Activated T-cell treated with anti-CD3 and anti-CD28 coated beads, Interleukin-2, amount 50 U/mL, for 4 hours (primary cell): ENCODE data around the gene CHAF1B. TPM values are rescaled to one million over a fixed set of nuclear protein-coding genes. Genes with fewer than 3 reads are reported as not detected.
"Not testable (repeated sequence)": the region's sequence is repeated elsewhere in the genome, so short reads cannot be mapped to it uniquely, and the experiment has no call there.

ENCODE experiments used
- ATAC-seq, 2 donors: fragments of 200-7000 bp; cut with Tn5 transposase; one replicate each; pipeline ENCODE4 v1.10.0; 2021
- DNase-seq: peaks from one replicate; pipeline ENCODE4 v3.0.0-alpha.2; 2020
- H3K27me3 Mint-ChIP-seq: one replicate; pipeline ENCODE4 v1.8.0; 2021; ENCODE audit warnings: low read depth, mixed read lengths
- H3K36me3 Mint-ChIP-seq: one replicate; pipeline ENCODE4 v1.8.0; 2022; ENCODE audit warnings: mixed read lengths; ENCODE audit not compliant: insufficient read depth
- H3K4me1 Mint-ChIP-seq: one replicate; pipeline ENCODE4 v1.8.0; 2021; ENCODE audit warnings: low read depth, mixed read lengths
- H3K4me3 Mint-ChIP-seq: one replicate; pipeline ENCODE4 v1.8.0; 2021; ENCODE audit warnings: mild to moderate bottlenecking, moderate library complexity, mixed read lengths
- H3K9me3 Mint-ChIP-seq: one replicate; pipeline ENCODE4 v1.8.0; 2021; ENCODE audit warnings: mixed read lengths
- total RNA-seq, 3 donors: library from RNA; stranded (reverse); gene quantifications; one replicate each; pipeline ENCODE4 v1.2.1, GENCODE V29; 2021

CHAF1B gene
- total RNA-seq, 3 donors from 2014 or later = 23.1 to 30.0 (median 25.6) TPM

DNA sequence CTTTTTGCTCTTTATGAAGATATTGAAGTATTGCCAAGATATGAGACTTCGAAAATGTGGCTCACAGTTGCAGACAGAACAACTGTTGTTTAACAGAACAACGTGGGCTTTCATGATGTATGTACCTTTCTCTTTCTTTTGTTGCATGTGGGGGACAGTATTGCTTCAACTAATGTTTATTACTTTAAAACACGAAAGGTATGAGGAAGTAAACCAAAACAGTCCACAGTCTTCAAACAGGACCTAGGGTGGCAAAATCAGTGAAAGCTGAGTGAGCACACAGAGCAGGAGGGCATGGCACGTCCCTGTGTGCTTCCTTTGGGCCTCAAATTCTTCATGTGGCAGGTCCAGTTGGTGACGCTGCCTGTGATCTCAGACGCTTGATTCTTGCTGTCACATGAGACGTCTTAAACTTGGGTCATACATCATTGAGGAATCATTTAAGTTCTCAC lies 7.8 kb upstream of the CHAF1B start:
- no peak for ATAC-seq
- H3K27me3 Mint-ChIP-seq = no peaks in the 10 kb centered on the region
- peaks cover 16% of the 10 kb centered on the region for H3K36me3 Mint-ChIP-seq
- H3K4me3 Mint-ChIP-seq = no peak overlapping the region
- DNase-seq = no peak
- H3K9me3 Mint-ChIP-seq = no peaks in the 10 kb centered on the region
- H3K4me1 Mint-ChIP-seq = peaks cover 2% of the 10 kb centered on the region

DNA sequence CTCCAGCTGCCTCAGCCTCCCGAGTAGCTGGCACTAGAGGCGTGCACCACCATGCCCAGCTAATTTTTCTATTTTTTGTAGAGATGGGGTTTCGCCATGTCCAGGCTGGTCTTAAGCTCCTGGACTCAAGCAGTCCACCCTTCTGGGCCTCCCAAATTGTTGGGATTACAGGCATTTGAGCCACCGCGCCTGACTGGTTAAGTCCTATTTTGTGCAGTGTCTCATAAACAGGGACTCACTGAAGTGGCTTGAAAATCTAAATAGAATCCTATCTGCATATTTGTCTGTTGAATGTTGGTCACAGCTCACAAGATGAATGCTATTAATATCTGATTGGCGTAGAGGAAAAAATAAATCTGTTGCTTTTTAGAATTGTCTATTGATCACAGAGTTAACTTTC lies 5.9 kb upstream of the CHAF1B start:
- DNase-seq (no peak), ATAC-seq (no peak)
- no peaks in the 10 kb centered on the region for H3K27me3 Mint-ChIP-seq
- peaks cover 2% of the 10 kb centered on the region for H3K4me1 Mint-ChIP-seq
- H3K36me3 Mint-ChIP-seq = peaks cover 14% of the 10 kb centered on the region
- no peaks in the 10 kb centered on the region for H3K9me3 Mint-ChIP-seq
- H3K4me3 Mint-ChIP-seq = no peak overlapping the region

DNA sequence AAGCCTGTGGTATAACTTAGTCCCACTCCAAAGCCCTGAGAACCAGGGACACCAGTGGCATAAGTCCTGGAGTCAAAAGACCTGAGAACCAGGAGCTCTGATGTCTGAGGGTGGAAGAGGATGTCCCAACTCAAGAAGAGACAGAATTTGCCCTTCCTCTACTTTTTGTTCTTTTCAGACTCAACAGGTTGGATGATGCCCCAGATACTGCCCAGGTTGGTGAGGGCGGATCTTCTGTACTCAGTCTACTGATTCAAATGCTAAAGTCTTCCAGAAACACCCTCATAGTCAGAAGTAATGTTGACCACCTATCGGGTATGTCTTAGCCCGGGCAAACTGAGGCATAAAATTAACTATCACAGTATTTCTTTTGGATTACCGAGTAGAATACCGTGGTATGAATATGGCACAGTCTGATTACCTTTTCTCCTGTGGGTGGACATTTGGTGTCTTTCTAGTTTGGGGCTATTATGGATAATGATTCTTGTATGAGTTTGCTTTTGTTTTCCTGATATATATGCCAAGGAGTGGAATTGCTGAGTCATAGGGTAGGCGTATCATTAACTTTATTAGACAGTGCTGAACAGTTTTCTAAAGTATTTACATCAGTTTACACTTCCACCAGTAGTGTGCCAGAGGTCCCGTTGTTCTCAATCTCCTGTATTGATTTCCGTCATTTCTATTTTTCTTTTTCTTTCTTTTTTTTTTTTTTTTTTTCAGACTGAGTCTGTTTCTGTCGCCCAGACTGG lies 3.2 kb upstream of the CHAF1B start:
- Mint-ChIP-seq H3K27me3 (no peaks in the 10 kb centered on the region), H3K4me1 (peaks cover 6% of the 10 kb centered on the region), H3K9me3 (no peaks in the 10 kb centered on the region), H3K36me3 (peaks cover 7% of the 10 kb centered on the region), H3K4me3 (no peak overlapping the region)
- ATAC-seq (no peak), DNase-seq (no peak)

DNA sequence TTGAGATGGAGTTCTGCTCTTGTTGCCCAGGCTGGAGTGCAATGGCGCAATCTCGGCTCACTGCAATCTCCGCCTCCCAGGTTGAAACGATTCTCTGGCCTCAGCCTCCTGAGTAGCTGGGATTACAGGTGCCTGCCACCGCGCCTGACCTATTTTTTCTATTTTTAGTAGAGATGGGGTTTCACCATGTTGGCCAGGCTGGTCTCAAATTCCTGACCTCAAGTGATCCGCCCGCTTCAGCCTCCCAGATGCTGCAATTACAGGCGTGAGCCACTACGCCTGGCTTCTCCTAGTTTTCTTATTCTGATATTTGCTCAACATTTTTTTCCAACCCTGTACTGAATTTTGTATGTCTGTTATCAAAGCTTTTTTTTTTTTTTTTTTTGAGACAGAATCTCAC lies 2.5 kb upstream of the CHAF1B start:
- H3K36me3 Mint-ChIP-seq, ATAC-seq, H3K4me1 Mint-ChIP-seq, H3K27me3 Mint-ChIP-seq, DNase-seq, H3K9me3 Mint-ChIP-seq, H3K4me3 Mint-ChIP-seq: not testable (repeated sequence)

DNA sequence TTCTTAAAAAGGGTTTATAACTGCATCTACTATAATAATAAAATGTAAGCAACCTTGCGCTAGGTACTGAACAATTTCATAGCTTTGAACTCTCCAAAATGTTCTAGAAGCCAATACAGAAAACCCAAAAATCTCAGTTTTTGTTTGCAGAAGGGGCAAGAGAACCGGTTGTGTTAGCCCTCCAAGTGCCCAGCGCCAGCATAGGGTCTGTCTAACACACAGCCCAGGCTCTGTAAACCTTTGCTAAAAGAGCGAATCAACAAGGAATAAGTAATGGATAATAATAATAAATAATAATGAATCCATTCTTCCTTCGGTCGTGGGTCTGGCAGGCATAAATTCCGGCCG lies 333 bp upstream of the CHAF1B start:
- peaks cover 8% of the 10 kb centered on the region for H3K36me3 Mint-ChIP-seq
- no peaks in the 10 kb centered on the region for H3K9me3 Mint-ChIP-seq
- ATAC-seq (peak in 1 of 2 donors; percentile 1), DNase-seq (no peak)
- H3K4me3 Mint-ChIP-seq = peak overlapping the region; percentile 35
- H3K4me1 Mint-ChIP-seq = peaks cover 6% of the 10 kb centered on the region
- no peaks in the 10 kb centered on the region for H3K27me3 Mint-ChIP-seq

DNA sequence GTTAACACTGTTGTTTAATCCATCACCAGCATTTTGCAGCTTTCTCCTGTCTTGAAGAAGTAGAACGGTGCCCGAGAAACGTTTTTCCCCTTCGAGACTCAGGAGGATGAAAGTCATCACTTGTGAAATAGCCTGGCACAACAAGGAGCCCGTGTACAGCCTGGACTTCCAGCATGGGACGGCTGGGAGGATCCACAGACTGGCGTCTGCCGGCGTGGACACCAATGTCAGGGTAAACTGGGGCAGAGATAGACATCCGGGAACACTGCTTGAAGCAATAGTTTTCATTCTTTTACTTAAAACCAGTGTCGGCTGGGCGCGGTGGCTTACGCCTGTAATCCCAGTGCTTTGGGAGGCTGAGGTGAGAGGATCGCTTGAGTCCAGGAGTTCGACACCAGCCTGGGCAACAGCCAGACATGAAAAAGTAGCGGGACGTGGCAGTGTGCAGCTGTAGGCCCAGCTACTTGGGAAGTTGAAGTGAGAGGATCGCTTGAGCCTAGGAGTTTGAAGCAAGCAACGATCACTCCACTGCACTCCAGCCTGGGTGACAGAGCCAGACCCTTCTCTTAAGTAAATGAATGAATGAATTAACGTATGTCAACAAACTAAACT lies 945 bp downstream of the CHAF1B start:
- Mint-ChIP-seq H3K4me3 (peak overlapping the region; percentile 85), H3K36me3 (peaks cover 8% of the 10 kb centered on the region), H3K4me1 (peaks cover 6% of the 10 kb centered on the region), H3K9me3 (no peaks in the 10 kb centered on the region), H3K27me3 (no peaks in the 10 kb centered on the region)
- DNase-seq (no peak), ATAC-seq (no peak)

DNA sequence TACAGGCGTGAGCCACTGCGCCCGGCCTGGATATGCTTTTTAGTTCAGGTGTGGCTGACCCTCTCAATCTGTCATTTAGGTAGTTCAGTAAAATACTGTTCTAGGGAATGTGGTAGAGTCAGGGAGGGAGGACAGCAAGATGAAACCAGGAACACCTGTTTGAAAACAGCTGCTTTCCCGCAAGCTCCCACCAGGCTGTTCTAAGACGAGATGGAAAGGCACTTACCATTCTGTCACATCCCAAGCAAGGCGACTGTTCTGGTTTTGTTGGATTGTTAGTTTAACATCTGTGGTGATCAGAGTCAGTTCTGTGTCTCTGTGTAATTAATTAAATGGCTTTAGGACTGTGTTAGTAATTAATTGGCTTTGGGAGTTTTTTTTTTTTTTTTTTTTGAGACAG lies 2.9 kb downstream of the CHAF1B start:
- Mint-ChIP-seq H3K4me3 (no peak overlapping the region), H3K4me1 (peaks cover 4% of the 10 kb centered on the region), H3K36me3 (peaks cover 14% of the 10 kb centered on the region), H3K9me3 (no peaks in the 10 kb centered on the region), H3K27me3 (no peaks in the 10 kb centered on the region)
- DNase-seq (no peak), ATAC-seq (no peak)

DNA sequence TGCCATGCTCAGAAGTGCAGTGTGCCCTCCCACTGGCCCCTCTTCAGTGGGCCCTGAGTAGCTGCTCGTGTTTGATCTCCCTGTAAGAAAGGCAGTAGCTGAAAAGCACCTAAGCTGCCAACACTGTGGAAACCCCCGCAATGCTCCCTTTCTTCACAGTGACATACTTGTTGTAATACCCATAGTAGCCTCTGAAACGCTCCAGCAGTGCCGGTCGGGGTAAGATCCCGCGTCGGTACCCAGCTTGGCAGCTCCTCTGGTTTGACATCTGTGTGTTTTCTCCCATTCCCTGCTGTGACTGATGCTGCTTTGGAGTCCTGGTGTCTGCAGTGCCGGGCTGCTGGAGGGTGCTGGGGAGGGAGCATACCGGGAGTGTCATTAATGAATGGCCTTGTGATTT lies 3.6 kb downstream of the CHAF1B start:
- DNase-seq = no peak
- Mint-ChIP-seq H3K4me3 (no peak overlapping the region), H3K36me3 (peaks cover 16% of the 10 kb centered on the region), H3K4me1 (peaks cover 4% of the 10 kb centered on the region), H3K27me3 (no peaks in the 10 kb centered on the region), H3K9me3 (no peaks in the 10 kb centered on the region)
- no peak for ATAC-seq

DNA sequence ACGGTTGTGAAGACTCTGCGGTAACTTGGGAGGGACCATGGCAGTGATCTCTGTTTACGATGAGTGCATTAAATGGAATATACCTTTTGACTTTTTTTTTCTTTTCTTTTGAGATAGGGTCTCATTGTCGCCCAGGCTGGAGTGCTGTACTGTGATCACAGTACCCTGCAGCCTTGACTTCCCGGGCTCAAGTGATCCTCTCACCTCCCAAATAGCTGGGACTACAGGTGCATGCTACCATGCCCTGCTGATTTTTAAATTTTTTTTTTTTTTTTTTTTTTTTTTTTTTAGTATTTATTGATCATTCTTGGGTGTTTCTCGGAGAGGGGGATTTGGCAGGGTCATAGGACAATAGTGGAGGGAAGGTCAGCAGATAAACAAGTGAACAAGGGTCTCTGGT lies 6.5 kb downstream of the CHAF1B start:
- ATAC-seq, DNase-seq, H3K9me3 Mint-ChIP-seq, H3K27me3 Mint-ChIP-seq, H3K4me1 Mint-ChIP-seq, H3K4me3 Mint-ChIP-seq: not testable (repeated sequence)
- H3K36me3 Mint-ChIP-seq = peaks cover 27% of the 10 kb centered on the region

DNA sequence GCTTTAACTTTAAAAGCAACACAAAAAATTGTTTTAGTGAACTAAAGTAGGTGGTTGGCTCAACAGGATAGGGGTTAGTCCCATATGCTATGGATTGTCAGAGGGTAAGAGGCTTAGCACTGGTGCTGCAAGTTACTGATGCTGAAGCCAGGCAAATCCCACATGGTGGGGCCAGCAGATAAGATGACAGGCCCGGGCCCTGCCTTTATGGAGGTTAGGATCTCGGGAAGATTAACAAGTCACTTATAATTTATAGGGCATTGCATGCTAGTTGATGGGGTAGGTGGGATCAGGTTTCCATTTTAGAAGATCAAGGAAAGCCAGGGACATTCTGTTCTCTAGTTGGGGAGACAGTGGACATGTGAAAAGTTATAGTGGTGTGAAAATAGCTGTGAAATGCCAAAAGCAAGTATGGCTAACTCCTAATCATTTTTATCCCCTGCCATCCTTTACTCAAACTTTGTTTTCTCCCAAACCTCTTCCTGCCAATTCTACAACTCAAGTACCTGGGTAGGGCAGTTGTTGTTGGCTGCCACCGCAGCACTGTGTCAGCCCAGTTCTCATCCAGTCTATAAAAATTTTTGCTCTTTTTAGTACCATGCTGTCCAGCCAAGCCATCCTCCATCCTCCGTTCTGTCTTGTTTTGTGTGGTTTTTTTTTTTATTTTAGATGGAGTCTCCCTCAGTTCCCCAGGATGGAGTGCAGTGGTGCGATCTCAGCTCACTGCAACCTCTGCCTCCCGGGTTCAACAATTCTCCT lies 10.3 kb downstream of the CHAF1B start:
- DNase-seq (no peak), ATAC-seq (no peak)
- Mint-ChIP-seq H3K4me3 (no peak overlapping the region), H3K36me3 (peaks cover 31% of the 10 kb centered on the region), H3K27me3 (no peaks in the 10 kb centered on the region), H3K4me1 (no peaks in the 10 kb centered on the region), H3K9me3 (no peaks in the 10 kb centered on the region)

DNA sequence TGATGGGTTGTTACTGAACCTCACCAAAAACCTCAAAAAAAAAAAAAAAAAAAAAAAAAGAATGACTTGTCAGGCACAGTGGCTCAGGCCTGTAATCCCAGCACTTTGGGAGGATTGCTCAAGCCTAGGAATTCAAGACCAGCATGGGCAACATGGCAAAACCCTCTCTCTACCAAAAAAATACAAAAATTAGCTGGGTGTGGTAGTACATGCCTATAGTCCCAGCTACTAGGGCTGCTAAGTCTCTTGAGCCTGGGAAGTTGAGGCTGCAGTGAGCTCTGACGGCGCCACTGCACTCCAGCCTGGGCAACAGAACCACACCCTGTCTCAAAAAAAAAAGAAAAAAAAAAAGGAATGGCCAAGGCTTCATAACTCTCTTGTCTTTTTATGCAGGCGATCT lies 11.1 kb downstream of the CHAF1B start:
- Mint-ChIP-seq H3K27me3 (no peaks in the 10 kb centered on the region), H3K4me1 (no peaks in the 10 kb centered on the region), H3K9me3 (no peaks in the 10 kb centered on the region), H3K4me3 (no peak overlapping the region), H3K36me3 (peaks cover 31% of the 10 kb centered on the region)
- ATAC-seq (no peak), DNase-seq (no peak)

DNA sequence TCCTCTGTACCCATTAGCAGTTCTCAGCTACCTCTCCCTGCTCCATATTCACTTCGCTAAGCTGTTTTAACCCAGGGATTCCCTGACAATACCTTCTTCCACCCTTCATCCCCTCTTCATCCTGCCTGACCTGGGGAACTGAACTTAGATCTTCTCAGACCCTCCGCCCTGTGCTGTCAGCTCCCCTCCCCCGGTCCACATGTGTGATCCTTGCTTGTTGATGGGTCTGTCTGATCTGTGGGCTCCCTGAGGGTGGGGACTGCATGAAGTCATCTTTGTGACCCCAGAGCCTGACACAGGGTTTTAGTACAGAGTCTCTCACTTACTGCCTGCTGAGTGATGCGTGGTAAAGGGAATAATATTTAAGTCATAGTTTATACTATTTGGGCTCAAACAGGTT lies 11.8 kb downstream of the CHAF1B start:
- H3K27me3 Mint-ChIP-seq = no peaks in the 10 kb centered on the region
- H3K4me3 Mint-ChIP-seq = no peak overlapping the region
- H3K4me1 Mint-ChIP-seq = no peaks in the 10 kb centered on the region
- no peak for DNase-seq
- no peaks in the 10 kb centered on the region for H3K9me3 Mint-ChIP-seq
- ATAC-seq = no peak
- H3K36me3 Mint-ChIP-seq = peaks cover 29% of the 10 kb centered on the region

DNA sequence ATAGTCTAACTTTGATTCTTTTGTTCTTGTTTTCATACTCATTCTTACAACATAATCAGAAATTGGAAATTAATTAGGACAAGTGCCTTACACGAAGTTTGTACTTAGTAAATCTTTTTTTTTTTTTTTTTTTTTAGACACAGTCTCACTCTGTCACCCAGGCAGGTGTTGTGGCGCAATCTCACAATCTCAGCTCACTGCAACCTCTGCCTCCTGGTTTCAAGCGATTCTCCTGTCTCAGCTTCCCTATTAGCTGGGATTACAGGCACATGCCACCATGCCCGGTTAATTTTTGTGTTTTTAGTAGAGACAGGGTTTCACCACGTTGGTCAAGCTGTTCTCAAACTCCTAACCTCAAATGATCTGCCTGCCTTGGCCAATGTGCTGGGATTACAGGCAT lies 12.4 kb downstream of the CHAF1B start:
- DNase-seq (no peak), ATAC-seq (no peak)
- Mint-ChIP-seq H3K27me3 (no peaks in the 10 kb centered on the region), H3K4me3 (no peak overlapping the region), H3K36me3 (peaks cover 28% of the 10 kb centered on the region), H3K4me1 (no peaks in the 10 kb centered on the region), H3K9me3 (no peaks in the 10 kb centered on the region)

DNA sequence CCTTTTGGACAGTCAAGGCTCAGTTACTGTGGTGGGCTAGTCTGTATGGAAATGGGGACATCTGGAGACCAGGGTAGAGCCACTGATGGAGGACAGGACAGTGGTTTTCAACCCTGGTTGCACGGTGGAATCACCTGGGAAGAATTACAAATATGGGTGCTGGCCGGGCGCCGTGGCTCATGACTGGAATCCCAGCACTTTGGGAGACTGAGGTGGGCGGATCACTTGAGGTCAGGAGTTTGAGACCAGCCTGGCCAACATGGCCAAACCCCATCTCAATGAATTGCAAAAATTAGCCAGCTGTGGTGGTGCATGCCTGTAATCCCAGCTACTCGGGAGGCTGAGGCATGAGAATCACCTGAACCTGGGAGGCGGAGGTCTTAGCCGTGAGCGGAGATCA lies 14.5 kb downstream of the CHAF1B start:
- not testable (repeated sequence) for H3K4me3 Mint-ChIP-seq, H3K9me3 Mint-ChIP-seq, ATAC-seq, H3K27me3 Mint-ChIP-seq, H3K4me1 Mint-ChIP-seq, DNase-seq
- peaks cover 24% of the 10 kb centered on the region for H3K36me3 Mint-ChIP-seq

DNA sequence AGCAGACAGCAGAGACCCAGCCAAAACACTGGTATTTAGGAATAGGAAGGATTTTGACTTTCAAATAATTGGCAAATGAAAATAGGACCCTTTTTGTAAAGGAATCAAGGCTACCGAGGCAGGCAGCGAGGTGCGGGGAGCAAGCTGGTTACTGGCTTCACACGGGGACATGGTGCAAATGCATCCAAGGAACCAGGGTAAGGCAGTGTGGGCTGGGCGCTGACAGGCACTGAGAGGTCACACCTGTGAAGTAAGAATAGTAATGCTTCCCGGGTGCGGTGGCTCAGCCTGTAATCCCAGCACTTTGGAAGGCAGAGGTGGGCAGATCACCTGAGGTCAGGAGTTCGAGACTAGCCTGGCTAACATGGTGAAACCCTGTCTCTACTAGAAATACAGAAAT lies 15.5 kb downstream of the CHAF1B start:
- H3K36me3 Mint-ChIP-seq = peaks cover 20% of the 10 kb centered on the region
- no peaks in the 10 kb centered on the region for H3K27me3 Mint-ChIP-seq
- H3K9me3 Mint-ChIP-seq = no peaks in the 10 kb centered on the region
- DNase-seq (no peak), ATAC-seq (no peak)
- no peaks in the 10 kb centered on the region for H3K4me1 Mint-ChIP-seq
- no peak overlapping the region for H3K4me3 Mint-ChIP-seq
